ENCODE results near the gene ASS1. TPM values are rescaled to one million over a fixed set of nuclear protein-coding genes. Genes with fewer than 3 reads are reported as not detected.

Gene ASS1
- total RNA-seq, 2 donors from 2014 or later = not detected

DNA sequence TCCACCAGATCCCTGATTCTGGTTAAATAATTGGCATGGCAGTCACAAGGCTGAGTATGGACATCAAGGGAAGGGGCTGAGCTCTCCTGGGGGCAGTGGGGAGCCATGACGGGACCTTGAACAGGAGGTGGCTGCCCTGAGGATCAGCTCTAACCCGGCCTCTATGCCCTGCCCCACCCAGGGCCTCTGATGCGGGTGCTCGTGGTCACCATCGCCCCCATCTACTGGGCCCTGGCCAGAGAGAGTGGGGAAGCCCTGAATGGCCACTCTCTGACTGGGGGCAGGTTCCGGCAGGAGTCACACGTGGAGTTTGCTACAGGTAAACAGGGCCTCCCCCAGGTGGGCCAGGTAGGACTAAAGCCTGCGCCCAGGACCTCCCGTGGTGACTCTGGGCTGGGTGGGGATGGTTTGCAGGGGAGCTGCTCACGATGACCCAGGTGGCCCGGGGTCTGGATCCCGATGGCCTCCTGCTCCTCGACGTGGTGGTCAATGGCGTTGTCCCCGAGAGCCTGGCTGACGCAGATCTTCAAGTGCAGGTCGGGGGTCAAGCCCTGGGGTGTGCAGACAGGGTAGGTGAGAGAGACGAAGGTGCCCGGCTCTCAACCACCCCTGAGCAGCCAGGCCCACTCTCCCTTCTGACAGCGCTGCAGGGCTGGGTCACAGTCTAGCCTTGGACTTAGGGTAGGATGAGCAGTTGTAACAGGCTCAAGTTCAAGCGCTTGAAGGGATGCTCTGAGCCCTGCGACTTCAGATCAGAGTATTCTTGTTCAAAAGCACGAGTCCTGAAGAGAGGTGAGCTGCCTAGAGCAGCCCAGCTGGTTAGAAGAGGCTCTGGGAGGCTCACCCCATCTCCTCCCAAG lies 19.9 kb upstream of the ASS1 start:
- DNase-seq (ENCODE audit: low spot score) (no peak), ATAC-seq (no peak)
- H3K4me3 Mint-ChIP-seq = no peak overlapping the region
- H3K9me3 Mint-ChIP-seq = no peaks in the 10 kb centered on the region
- no peaks in the 10 kb centered on the region for H3K4me1 Mint-ChIP-seq (ENCODE audit: low read depth in 2 of 2)
- no peaks in the 10 kb centered on the region for H3K36me3 Mint-ChIP-seq
- H3K27ac Mint-ChIP-seq = no peak overlapping the region
- H3K27me3 Mint-ChIP-seq = peaks cover 0 to 7% of the 10 kb centered on the region in 2 donors

DNA sequence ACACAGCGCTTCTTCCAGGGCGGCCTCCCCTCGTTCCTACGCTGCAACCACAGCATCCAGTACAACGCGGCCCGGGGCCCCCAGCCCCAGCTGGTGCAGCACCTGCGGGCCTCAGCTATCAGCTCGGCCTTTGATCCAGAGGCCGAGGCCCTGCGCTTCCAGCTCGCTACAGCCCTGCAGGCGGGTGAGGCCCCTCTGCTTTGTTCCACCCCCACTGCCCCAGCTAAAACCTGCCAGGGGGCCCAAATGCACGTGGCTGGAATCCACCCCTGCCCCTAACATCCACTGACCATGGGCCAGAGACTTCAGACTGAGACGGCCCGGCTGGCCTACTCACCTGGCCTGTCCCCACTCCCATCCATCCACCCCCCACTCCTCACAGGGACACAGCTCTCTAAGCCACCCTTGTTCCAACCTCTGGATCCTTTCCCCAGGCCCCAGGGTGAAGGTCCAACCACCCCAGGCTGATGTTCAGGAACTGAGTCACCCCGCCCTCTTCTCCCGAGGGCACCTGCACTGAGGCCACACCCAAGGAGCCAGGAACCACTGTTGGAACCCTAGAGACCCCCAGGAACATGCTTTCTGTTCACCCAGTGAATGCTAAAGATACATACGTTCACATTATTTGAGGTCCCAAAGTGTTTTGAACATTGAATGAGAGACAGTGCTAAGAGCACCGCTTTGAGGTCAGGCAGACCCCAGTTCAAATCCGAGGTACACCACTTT lies 18.9 kb upstream of the ASS1 start:
- Mint-ChIP-seq H3K4me3 (no peak overlapping the region), H3K4me1 (ENCODE audit: low read depth in 2 of 2) (no peaks in the 10 kb centered on the region), H3K27me3 (peaks cover 0 to 7% of the 10 kb centered on the region in 2 donors), H3K9me3 (no peaks in the 10 kb centered on the region), H3K27ac (no peak overlapping the region), H3K36me3 (no peaks in the 10 kb centered on the region)
- no peak for DNase-seq (ENCODE audit: low spot score)
- ATAC-seq = no peak

DNA sequence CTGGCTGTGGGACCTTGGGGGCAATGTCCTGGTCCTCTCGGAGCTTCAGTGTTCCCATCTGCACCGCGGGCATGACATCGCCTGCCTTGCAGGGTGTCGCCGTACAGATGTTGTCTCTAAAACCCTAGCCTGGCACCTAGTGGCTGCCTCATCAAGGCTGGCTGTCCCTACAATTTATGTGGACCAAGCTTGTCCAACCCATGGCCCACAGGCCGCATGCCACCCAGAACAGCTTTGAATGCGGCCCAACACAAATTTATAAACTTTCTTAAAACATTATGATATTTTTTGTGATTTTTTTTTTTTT lies 18.3 kb upstream of the ASS1 start:
- DNase-seq (ENCODE audit: low spot score) (no peak), ATAC-seq (no peak)
- H3K9me3 Mint-ChIP-seq = no peaks in the 10 kb centered on the region
- H3K4me1 Mint-ChIP-seq (ENCODE audit: low read depth in 2 of 2) = no peaks in the 10 kb centered on the region
- no peak overlapping the region for H3K27ac Mint-ChIP-seq
- H3K36me3 Mint-ChIP-seq = no peaks in the 10 kb centered on the region
- H3K4me3 Mint-ChIP-seq = no peak overlapping the region
- H3K27me3 Mint-ChIP-seq = peaks cover 0 to 7% of the 10 kb centered on the region in 2 donors

DNA sequence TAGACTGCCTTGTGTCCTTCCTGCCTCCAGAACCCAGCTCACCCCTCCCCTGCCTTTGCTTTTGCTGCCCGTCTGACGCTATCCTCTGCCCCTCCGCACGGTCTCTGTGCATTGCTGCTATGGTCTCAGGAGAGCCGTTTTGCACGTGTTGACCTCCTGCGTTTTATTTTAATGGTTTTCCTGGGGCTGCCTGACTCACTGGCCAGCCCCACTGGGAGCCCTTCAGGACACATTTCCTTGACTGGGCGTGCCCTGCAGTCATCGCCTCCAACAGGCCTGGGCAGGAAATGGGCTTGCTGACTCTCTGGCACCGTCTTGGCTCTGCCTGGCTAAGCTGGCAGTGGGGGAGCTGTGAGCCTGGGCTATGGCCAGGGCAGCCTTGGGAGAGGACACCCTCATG lies 17.9 kb upstream of the ASS1 start:
- Mint-ChIP-seq H3K27ac (no peak overlapping the region), H3K27me3 (peaks cover 0 to 4% of the 10 kb centered on the region in 2 donors), H3K9me3 (no peaks in the 10 kb centered on the region), H3K36me3 (no peaks in the 10 kb centered on the region), H3K4me1 (ENCODE audit: low read depth in 2 of 2) (no peaks in the 10 kb centered on the region), H3K4me3 (no peak overlapping the region)
- no peak for DNase-seq (ENCODE audit: low spot score)
- ATAC-seq = no peak

DNA sequence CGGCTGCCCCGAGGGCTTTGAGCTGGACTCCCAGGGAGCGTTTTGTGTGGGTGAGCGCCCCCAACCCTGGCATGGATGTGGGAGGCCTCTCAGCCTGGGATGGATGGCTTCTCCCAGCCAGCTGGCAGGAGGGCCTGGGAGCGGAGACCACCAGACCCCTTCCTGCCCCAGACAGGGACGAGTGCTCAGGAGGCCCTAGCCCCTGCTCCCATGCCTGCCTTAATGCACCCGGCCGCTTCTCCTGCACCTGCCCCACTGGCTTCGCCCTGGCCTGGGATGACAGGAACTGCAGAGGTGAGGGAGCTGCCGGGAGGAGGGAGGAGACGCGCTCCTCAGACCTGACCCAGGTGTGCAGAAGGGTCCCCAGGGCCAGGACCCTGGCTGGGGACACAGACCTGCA lies 17.4 kb upstream of the ASS1 start:
- H3K4me1 Mint-ChIP-seq (ENCODE audit: low read depth in 2 of 2) = no peaks in the 10 kb centered on the region
- peaks cover 2 to 5% of the 10 kb centered on the region in 2 donors for H3K27me3 Mint-ChIP-seq
- ATAC-seq (no peak), DNase-seq (ENCODE audit: low spot score) (no peak)
- H3K27ac Mint-ChIP-seq = no peak overlapping the region
- H3K36me3 Mint-ChIP-seq = no peaks in the 10 kb centered on the region
- no peaks in the 10 kb centered on the region for H3K9me3 Mint-ChIP-seq
- no peak overlapping the region for H3K4me3 Mint-ChIP-seq

DNA sequence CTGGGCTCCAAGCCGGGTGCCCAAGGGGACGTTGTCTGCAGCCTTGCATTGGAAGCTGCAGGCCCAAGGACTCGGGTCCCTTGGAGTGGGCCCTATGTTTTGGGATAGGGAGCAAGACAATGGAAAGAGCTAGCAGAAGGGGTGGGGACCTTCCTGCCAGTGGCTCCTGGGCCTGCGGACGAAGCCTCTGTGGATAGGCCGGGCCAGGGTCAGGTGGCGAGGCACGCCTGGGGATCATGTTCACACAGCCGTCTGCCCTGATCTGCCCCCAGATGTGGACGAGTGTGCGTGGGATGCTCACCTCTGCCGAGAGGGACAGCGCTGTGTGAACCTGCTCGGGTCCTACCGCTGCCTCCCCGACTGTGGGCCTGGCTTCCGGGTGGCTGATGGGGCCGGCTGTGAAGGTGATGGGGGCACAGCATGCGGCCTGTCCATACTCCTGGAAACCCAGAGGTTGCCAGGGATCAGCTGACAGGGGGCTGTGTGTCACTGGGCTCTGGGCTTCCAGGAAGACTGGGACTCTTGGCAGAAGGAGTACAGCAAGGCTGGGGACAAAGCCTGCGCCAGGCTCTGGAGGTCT lies 16.6 kb upstream of the ASS1 start:
- H3K27ac Mint-ChIP-seq = no peak overlapping the region
- H3K9me3 Mint-ChIP-seq = no peaks in the 10 kb centered on the region
- DNase-seq (ENCODE audit: low spot score) (no peak), ATAC-seq (no peak)
- no peaks in the 10 kb centered on the region for H3K36me3 Mint-ChIP-seq
- peaks cover 7 to 12% of the 10 kb centered on the region in 2 donors for H3K27me3 Mint-ChIP-seq
- no peak overlapping the region for H3K4me3 Mint-ChIP-seq
- H3K4me1 Mint-ChIP-seq (ENCODE audit: low read depth in 2 of 2) = peaks cover 0 to 3% of the 10 kb centered on the region in 2 donors

DNA sequence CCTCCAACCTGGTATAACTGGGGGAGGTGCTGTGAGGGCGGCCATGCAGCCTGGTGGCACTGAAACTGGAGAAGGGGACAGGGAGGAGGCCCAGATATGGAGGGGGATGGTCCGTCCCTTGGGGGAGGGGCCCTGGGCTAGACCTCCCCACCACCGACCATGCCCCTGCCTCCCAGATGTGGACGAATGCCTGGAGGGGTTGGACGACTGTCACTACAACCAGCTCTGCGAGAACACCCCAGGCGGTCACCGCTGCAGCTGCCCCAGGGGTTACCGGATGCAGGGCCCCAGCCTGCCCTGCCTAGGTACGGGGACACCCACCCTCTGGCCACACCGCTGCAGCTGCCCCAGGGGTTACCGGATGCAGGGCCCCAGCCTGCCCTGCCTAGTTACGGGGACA lies 15.4 kb upstream of the ASS1 start:
- ATAC-seq (no peak), DNase-seq (ENCODE audit: low spot score) (no peak)
- Mint-ChIP-seq H3K4me3 (no peak overlapping the region), H3K36me3 (no peaks in the 10 kb centered on the region), H3K4me1 (ENCODE audit: low read depth in 2 of 2) (peaks cover 0 to 3% of the 10 kb centered on the region in 2 donors), H3K27ac (no peak overlapping the region), H3K9me3 (no peaks in the 10 kb centered on the region), H3K27me3 (peaks cover 7 to 15% of the 10 kb centered on the region in 2 donors)

DNA sequence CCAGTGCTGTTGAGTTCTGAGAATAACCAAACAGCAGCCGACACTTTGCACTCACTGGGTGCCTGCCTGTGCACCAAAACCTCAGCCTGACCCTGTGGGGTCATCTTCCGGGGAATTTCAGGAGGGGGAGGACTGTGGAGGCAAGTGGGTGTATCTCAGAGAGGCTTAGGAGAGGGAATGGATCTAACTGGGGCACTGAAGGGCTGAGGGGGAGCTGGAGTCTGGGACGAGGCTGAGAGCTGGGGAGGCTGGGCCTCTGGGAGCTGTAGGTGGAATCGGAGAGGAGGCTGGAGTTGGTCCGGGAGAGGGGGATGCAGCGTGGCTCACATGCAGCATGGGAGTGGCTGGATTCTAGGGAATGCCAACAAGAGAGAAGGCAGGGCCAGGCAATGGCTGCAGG lies 14.9 kb upstream of the ASS1 start:
- Mint-ChIP-seq H3K27ac (no peak overlapping the region), H3K4me3 (no peak overlapping the region)
- no peak for ATAC-seq

DNA sequence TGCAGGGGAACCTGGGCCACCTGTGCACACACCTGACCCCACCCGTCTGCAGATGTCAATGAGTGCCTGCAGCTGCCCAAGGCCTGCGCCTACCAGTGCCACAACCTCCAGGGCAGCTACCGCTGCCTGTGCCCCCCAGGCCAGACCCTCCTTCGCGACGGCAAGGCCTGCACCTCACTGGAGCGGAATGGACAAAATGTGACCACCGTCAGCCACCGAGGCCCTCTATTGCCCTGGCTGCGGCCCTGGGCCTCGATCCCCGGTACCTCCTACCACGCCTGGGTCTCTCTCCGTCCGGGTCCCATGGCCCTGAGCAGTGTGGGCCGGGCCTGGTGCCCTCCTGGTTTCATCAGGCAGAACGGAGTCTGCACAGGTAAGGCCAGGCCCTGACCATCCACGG lies 14.5 kb upstream of the ASS1 start:
- peaks cover 9 to 16% of the 10 kb centered on the region in 2 donors for H3K27me3 Mint-ChIP-seq
- peaks cover 0 to 3% of the 10 kb centered on the region in 2 donors for H3K4me1 Mint-ChIP-seq (ENCODE audit: low read depth in 2 of 2)
- no peak for ATAC-seq
- no peaks in the 10 kb centered on the region for H3K36me3 Mint-ChIP-seq
- H3K9me3 Mint-ChIP-seq = no peaks in the 10 kb centered on the region
- no peak overlapping the region for H3K27ac Mint-ChIP-seq
- no peak for DNase-seq (ENCODE audit: low spot score)
- no peak overlapping the region for H3K4me3 Mint-ChIP-seq

More for the DNA sequence above, 14.9 kb upstream of the ASS1 start:
- no peak for DNase-seq (ENCODE audit: low spot score)
- H3K27me3 Mint-ChIP-seq = peaks cover 7 to 15% of the 10 kb centered on the region in 2 donors
- H3K36me3 Mint-ChIP-seq = no peaks in the 10 kb centered on the region
- peaks cover 0 to 3% of the 10 kb centered on the region in 2 donors for H3K4me1 Mint-ChIP-seq (ENCODE audit: low read depth in 2 of 2)
- no peaks in the 10 kb centered on the region for H3K9me3 Mint-ChIP-seq

DNA sequence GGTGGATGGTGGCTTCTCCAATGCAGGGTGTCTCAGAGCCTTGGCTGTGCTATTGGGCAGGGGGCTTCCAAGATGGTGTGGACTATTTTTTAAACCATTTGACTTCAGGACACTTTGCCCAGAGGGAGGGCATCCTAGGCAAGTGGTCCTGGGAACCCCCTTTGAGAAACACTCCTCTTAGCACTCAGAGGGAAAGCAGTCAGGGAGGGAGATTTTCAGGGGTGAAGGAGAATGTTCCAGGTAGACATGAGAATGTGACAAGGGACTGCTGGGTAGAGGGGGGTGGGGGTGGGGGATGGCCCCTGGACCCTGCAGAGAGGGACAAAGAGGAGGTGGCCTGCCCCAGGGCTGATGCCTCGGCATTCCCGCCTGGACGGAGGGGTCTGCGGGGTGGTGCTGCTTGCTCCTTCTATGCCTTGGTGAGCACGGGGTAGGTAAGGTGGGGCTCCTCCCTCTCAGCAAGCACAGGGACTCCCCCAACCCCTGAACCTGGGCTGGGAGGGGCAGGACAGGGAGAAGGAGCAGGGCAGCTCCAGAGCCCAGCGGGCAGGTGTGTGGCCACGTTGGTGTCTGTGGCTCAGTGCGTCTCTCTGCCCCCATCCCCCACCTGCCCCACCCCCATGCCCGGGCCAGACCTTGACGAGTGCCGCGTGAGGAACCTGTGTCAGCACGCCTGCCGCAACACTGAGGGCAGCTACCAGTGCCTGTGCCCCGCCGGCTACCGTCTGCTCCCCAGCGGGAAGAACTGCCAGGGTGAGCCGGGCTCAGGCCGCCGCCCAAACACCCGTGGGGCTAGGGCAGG lies 13.8 kb upstream of the ASS1 start:
- ATAC-seq = no peak
- Mint-ChIP-seq H3K9me3 (no peaks in the 10 kb centered on the region), H3K4me3 (no peak overlapping the region), H3K27ac (no peak overlapping the region), H3K36me3 (no peaks in the 10 kb centered on the region), H3K4me1 (ENCODE audit: low read depth in 2 of 2) (peaks cover 0 to 3% of the 10 kb centered on the region in 2 donors), H3K27me3 (peaks cover 14 to 18% of the 10 kb centered on the region in 2 donors)
- DNase-seq (ENCODE audit: low spot score) = no peak

DNA sequence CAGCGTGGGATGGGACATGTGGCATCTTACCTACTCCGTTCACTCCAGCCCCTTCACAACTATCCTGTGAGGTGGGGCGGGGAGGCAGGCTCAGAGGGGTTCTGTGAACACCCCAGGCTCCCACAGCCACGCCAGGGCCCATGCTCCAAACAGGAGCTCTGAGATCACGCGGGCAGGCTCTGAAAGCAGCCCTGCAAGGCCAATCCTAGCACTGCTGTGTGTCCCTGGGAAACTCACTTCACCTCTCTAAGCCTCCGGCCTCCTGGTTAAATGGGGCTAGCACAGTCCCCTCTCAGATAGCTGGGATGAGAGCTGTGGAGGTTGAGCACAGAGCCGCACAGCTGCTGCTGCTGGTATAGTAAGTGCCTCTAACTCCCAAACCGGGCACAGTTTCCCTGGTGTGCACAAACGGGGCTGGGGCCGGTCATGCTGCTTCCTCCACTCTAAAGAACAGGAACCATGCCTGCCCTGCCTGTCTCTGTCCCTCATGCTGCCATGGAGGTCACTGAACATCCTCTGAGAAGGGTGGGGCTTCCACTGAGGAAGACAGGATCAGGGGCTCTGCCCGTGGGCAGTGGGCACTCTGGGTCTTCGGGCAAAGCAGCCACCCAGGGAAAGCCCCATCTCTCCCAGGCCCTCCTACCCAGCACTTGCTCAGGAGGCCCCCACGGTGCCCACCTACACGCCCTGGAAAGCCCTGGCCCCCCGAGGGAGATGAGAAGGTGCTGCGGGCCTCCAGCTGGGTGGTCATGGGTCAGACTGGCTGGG lies 13.0 kb upstream of the ASS1 start:
- H3K4me1 Mint-ChIP-seq (ENCODE audit: low read depth in 2 of 2) = peaks cover 0 to 3% of the 10 kb centered on the region in 2 donors
- DNase-seq (ENCODE audit: low spot score) (no peak), ATAC-seq (no peak)
- no peaks in the 10 kb centered on the region for H3K36me3 Mint-ChIP-seq
- no peaks in the 10 kb centered on the region for H3K9me3 Mint-ChIP-seq
- no peak overlapping the region for H3K27ac Mint-ChIP-seq
- H3K4me3 Mint-ChIP-seq = no peak overlapping the region
- peaks cover 14 to 18% of the 10 kb centered on the region in 2 donors for H3K27me3 Mint-ChIP-seq

DNA sequence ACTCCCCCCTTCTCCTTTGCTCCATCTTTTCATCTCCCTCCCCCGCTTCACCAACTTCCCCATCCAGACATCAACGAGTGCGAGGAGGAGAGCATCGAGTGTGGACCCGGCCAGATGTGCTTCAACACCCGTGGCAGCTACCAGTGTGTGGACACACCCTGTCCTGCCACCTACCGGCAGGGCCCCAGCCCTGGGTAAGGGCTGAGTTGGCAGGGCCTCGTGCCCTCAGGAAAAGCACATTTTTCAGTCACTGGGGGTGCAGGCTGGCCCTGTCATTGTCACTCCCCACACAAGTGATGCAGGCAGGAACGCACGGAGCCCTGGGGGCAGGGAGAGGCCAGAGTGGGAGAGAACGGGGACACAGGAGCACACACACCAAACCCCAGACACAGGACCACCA lies 12.4 kb upstream of the ASS1 start:
- no peak for DNase-seq (ENCODE audit: low spot score)
- no peak overlapping the region for H3K4me3 Mint-ChIP-seq
- H3K36me3 Mint-ChIP-seq = no peaks in the 10 kb centered on the region
- H3K4me1 Mint-ChIP-seq (ENCODE audit: low read depth in 2 of 2) = peaks cover 0 to 3% of the 10 kb centered on the region in 2 donors
- no peak overlapping the region for H3K27ac Mint-ChIP-seq
- H3K27me3 Mint-ChIP-seq = peaks cover 14 to 15% of the 10 kb centered on the region in 2 donors
- no peaks in the 10 kb centered on the region for H3K9me3 Mint-ChIP-seq
- ATAC-seq = no peak

DNA sequence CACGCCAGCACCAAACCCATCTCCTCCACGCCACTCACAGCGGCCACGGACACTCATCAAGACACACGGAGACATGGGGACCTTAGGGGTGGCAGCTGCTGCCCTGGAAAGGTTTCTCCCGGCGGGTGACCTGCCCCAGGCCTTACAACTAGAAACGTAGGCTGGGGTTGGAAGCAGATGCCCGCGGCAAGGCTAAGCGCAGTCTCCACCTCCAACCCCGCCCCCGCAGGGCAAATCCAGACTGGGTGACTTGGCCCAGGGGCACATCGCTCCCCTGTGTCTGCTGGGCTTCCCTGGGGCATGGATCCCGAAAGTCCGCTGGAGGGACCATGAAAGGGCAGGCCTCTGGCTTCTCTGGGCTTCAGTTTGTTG lies 12.0 kb upstream of the ASS1 start:
- Mint-ChIP-seq H3K27me3 (peaks cover 14 to 15% of the 10 kb centered on the region in 2 donors), H3K36me3 (no peaks in the 10 kb centered on the region), H3K9me3 (no peaks in the 10 kb centered on the region), H3K4me1 (ENCODE audit: low read depth in 2 of 2) (peaks cover 0 to 3% of the 10 kb centered on the region in 2 donors), H3K27ac (no peak overlapping the region), H3K4me3 (peak overlapping the region; percentile 30)
- ATAC-seq (no peak), DNase-seq (ENCODE audit: low spot score) (no peak)
